ENCODE measurements around the gene PPP3R1.
"Not testable (repeated sequence)": the region's sequence is repeated elsewhere in the genome, so short reads cannot be mapped to it uniquely, and the experiment has no call there.

The PPP3R1 gene

DNA sequence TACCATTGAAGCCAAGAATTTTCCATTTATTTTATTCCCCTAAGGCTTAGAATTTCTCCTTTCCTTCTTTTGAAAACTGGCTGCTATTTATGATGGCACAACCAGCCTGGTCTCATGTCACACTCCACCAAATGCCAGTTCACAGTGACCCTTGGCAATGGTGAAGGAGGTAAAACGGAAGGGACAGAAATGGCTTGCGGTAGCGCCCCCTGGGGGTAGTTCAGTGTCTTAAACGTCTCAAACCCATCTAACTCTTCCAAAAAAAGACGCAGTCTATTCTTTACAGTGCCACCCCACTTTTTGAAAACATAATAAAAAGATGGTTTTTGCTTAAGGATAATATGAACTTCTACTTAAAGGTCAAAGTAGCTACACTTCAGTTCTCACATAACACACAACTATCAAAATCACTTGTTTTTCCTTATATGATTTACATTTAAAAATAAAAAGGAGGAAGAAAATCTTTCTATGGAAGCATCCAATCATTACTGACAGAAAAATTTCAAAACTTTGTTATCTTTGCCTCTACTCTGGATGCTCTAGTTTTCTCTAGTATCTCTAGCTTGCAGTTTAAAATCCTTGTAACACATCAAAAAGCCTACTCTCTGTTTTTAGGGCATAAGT lies 66.7 kb downstream of the PPP3R1 start:
- DNase-seq: peak; percentile 43

DNA sequence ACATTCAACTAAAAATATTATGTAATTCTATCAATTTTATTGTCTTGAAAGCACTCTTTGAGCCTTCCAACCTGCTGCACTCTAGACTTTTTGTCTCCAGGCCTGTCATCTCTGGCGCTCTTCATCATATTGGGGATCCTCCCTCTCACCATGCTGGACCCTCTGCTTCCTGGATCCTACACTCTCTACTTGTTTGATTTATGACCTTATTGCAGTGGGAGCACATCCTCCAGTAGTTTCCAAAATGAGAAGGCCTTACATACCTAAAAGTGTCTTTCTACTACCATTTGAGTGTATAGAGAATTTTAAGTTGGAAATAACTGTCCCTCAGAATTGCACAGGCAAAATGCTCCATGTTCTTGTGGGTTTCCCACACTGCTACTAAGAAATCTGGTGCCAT lies 69.4 kb downstream of the PPP3R1 start:
- no peak for DNase-seq

DNA sequence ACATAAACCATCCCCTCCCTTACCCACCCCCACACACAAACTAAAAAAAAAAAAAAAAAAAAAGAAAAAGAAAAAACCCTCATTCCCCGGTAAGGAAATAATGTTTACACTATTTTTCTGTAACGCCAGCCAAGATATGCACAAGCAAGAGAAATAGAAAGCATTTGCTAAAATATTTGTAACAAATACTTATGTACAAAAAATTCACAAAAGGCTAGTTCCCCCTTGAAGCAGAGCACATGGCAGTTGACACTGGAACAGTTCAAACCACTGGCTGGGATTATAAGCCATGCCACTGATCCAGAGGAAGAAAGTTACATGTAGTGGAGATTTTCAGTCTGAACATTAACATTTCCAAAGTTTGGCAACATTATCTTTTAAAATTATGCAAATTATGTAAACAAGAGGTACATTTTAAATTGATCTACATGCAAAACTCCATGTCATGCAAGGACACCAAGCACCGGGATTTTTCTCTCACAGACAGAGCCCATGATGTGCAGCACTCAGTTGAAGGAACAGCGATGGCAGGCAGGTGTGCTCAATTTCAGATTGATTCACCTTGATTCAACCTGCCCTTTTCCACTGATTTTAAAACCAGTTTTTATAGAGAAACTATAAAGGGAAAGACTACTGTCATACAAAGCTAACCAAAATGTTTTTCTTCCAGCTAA lies 73.2 kb downstream of the PPP3R1 start:
- DNase-seq: no peak

DNA sequence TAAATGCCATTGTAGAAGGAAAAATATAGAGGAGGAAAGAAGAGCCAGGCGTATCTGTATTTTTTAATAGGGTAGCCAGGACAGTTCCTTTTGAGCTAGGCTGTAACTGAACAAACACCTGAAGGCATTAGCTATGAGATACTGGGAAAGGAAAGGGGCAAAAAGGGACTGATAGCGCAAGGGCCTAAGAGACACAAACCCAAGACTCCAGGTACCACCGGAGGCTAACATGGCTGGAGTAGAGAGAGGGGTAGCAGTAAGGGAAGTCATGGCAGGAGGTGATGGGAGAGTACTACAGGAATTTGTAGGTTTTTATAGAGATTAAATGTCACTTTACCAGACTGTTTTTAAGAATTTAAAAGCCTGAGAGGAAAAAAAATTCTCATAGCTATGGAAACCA lies 73.9 kb downstream of the PPP3R1 start:
- no peak for DNase-seq

DNA sequence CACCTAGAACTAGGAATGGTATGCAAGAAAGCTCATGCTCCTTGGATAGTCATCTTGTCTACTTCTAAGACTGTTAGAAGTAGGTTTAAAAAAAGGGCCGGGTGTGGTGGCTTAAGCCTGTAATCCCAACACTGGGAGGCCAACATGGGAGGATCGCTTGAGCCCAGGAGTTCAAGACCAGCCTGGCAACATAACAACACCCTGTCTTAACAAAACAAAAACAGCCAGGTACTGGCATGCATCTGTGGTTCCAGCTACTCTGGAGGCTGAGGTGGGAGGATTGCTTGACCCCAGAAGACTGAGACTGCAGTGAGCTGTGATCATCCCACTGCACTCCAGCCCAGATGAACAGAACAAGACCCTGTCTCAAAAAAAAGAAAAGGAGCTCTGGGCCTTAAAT lies 74.8 kb downstream of the PPP3R1 start:
- no peak for DNase-seq

DNA sequence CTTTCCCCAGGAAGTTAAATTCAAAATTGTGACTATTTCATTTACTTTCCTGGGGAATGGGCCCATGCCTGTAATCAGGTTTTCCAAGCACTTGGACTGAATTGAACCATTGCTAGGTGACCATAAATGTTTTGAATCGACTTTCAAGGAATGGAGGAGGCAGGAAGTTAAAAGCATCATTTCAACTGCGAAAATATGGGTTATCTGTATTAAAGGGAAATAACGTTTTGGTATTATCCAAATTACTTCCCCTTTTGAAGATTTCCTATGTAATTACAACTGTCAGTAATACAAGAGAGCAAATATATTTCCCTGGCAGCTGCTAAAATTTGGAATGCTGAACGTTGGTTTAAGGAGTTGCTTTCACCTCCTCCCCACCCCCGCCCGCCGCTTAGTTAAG lies 75.7 kb downstream of the PPP3R1 start:
- no peak for DNase-seq

DNA sequence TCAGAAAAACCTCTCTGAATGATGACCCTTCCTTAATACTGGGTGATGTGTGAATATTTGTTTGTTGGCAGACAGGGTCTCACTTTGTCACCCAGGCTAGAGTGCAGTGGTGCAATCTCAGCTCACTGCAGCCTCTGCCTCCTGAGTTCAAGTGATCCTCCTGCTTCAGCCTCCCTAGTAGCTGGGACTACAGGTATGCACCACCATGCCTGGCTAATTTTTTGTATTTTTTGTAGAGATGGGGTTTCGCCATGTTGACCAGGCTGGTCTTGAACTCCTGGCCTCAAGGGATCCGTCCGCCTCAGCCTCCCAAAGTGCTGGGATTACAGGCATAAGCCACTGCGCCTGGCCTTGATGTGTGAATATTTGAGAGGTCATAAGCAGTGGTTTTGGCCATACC lies 77.1 kb downstream of the PPP3R1 start:
- DNase-seq: not testable (repeated sequence)

DNA sequence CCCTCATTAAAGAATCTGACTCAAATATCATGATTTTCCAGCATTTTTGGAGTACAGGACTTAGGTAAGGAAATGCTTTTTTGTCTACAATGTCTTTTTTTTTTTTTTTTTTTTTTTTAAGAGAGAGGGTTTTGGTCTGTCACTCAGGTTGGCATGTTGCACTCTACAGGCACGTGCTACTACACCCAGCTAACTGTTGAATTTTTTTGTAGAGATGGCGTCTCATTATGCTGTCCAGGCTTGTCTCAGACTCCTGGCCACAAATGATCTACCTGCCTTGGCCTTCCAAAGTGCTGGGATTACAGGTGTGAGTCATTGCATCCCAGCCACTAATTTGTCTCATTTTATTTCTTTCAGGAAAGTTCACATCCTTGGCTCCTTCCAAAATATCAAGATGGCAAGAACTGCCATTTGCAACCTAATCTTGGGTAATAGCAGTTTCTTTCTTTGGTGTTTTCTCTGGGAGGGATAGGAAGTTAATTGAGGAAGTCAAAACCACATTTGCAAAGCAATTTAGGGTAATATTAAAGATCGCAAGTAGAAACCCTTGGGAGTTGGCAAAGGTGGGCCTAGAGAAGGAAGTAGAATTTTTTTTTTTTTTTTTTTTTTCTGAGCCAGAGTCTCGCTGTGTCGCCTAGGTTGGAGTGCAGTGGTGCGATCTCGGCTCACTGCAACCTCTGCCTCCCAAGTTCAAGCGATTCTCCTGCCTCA lies 79.2 kb downstream of the PPP3R1 start:
- no peak for DNase-seq

DNA sequence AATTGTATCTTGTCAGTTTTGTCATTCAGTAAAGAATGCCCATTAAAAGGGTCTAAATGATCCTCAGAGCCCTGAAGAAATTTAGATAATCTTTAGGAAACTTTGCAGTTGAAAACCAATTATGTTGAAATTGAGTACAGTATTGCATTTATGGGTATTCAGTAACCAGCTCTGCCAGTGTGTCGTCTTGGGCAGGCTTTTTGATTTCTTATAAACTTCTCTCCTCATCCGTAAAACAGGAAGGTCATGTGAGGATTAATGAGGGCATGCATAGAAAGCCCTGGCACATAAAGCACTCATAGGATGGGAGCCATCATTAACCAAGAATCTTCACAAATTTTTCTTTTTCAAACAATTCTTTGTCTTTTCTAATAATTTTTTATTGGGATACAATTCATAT lies 79.8 kb downstream of the PPP3R1 start:
- DNase-seq: no peak

DNA sequence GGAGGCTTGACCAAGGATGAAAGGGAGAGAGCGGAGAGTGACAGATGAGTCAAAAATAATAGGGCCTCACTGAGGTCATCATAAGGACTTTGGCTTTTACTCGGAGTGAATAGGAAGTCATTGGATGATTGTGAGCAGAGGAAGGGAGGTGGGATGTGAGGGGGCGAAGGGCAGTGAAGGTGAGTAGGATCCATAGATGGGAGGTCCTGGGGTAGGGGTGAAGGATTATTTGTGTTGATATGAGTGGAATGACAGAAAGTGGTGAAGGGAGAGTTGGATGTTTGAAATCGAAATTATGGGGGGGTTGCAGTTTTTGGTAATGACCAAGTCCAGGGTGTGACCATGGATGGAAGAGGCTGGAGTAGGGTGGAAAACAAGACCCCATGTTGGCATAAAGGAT lies 80.6 kb downstream of the PPP3R1 start:
- DNase-seq: no peak

DNA sequence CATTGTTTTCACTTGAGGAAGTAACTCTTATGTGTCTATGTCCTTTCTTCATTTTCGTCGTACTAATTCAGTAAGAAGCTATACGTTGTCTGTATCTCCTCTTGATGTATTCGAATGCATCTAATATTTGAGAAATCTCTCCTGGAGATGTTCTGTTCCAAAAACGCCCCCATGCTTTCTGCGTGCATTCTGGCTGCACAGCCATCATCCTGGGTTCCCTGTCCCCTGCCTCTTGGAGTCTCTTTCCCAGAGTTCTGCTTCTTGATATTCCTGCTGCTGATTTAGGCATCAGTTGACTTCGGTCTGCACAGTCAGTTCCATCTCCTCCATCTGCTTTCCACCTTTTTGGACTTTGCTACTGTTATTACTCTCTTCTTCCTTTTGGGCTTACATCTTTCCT lies 81.2 kb downstream of the PPP3R1 start:
- no peak for DNase-seq

DNA sequence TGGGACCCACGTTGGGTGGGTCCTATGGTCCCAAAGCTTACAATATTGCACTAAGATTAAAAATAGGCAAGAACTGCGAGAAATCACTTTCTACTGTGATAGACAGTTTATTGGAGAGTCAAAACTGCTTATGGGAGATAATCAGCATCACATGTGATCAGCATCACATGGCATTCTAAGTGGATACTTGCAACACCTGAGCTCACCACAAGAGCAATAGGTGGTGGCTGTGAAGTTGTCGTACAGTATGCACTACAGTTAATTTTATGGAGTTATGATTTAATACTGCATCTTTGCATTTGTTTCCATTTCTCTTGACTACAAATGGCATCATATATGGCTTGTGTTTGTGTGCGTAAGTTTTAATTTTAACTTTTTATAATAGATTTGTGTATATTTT lies 83.0 kb downstream of the PPP3R1 start:
- no peak for DNase-seq

DNA sequence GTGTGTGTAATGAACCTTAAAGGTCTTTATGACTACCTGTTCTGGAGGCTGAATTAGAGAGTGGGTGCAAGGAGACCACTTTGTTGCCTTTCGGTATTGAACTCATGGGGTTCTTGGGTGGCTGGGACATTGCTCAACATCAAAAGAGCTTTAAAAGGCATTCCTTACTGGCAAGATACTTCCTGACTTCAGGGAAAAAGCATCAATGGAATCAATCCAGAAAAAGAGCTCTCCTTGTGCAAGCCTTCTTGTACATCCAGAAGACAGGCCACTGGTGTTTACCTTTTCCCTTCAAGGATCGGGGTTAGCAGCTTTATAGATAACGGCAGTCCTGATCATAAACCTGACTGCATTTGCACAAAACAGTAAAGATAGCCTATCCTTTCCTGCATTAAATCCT lies 85.1 kb downstream of the PPP3R1 start:
- DNase-seq: no peak

DNA sequence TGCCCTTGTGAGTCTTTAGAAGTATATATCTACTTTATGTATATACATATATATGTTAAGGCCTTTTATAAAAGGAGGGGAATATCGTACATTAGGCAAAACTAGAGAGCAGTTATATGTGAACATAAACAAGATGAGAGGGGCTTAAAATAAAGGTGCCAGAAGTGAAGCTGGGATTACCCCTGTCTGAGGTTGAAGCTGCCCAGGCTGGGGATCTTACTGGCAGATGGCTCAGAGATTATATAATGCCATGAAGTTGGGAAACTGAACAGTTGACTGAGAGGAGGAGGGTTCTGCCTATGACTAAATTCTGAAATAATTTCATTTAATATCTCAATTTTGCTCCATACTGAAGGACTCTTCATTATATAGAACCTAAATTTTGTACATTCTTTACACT lies 88.7 kb downstream of the PPP3R1 start:
- DNase-seq: no peak

DNA sequence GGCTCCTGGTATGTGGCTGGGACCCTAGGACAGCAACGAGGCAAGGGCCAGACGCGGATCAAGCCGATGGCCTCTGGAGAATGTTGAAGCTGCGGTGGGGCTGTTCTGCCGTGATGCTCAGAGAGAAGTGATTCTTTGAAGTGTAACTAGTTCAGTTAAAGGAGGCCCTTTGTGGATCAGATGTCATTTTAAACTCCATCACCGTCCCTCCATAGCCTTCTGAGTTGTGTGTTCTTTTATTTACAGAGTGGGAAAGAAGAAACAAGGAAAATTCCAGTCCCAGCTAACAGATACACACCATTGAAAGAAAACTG lies 94.2 kb downstream of the PPP3R1 start:
- DNase-seq: no peak

DNA sequence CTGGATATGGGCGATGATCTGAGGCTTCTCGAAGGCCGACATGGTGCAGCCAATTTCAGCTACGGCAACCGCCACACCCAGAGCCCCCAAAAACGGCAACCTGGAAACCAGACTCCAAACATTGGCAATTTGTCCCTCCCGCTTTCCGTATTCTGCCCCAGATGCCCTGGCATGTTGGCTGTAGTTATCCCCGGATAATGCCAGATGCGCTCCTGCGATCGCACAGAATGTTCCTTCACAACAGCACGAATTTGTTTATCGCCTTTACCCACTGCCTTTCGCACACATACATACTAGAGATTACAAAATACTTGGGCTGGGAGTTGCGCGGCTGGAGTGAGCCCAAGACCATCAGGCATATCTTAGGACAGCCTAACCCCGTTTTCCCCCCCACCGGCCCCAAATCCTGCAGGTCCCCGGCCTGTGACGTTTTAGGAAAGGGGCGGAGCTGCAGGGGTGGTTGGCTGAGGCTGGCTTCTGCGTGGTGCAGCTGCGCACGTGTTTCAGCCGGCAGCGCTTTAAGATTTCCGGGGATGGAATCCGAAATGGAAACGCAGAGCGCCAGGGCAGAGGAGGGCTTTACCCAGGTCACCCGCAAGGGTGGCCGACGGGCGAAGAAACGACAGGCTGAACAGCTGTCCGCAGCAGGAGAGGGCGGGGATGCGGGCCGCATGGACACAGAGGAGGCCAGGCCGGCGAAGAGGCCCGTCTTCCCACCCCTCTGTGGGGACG lies 94.8 kb downstream of the PPP3R1 start, which contains the start of gene PNO1:
PNO1 (plus strand) TSS at position 487 of the 732 bp plus-strand sequence; CDS start at position 534, 47 bp downstream.
- DNase-seq: peak; percentile 95

DNA sequence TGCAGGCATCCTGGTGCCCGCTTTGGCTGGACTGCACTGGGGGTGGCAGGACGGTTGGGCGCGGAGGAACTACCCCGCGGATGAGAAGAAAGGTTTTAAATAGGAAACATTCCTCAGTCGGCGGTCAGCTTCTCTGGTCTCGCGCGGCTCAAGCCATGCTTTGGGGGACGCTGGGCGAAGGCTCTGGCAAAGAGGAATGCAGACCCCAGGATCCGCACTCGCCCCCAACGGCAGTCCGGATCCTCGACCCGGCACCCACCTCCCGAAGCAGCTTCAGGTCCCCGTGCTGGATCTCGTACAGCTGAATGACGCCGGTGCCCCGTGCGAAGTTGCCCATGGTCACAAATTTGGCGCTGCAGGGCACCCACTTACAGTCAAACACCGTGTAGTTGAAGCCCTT lies 95.3 kb downstream of the PPP3R1 start:
- DNase-seq: no peak

DNA sequence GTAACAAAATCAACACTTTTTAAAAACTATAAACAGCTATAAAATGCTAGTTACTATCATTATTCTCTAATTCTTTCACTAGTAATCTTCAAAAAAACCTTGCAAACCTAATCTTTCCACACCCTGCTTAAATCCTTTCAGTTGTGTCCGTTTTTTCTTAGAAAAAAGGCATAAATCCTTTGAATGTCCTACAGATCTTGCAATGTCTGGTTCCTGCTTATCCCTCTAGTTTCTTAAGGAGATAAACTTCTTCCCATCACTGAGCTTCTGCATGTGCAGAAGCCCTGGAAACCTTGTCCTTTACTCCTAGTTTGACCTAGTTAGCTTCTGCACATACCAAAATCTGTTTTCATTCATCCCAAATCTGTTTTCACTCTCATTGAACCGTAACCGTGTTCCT lies 95.9 kb downstream of the PPP3R1 start:
- no peak for DNase-seq

DNA sequence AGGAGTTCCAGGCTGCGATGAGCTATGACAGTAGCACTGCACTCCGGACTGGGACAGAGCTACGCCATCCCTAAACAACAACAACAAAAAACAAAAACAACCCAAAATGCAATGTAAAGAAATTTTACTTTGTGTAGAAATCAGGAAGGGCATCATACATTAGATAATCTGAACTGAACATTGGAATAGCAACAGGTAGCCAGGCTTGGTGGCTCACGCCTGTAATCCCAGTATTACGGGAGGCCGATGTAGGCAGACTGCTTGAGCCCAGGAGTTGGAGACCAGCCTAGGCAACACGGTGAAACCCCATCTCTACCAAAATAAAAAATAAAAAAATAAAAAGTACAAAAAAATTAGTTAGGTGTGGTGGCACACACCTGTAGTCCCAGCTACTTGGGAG lies 96.7 kb downstream of the PPP3R1 start:
- DNase-seq: no peak

DNA sequence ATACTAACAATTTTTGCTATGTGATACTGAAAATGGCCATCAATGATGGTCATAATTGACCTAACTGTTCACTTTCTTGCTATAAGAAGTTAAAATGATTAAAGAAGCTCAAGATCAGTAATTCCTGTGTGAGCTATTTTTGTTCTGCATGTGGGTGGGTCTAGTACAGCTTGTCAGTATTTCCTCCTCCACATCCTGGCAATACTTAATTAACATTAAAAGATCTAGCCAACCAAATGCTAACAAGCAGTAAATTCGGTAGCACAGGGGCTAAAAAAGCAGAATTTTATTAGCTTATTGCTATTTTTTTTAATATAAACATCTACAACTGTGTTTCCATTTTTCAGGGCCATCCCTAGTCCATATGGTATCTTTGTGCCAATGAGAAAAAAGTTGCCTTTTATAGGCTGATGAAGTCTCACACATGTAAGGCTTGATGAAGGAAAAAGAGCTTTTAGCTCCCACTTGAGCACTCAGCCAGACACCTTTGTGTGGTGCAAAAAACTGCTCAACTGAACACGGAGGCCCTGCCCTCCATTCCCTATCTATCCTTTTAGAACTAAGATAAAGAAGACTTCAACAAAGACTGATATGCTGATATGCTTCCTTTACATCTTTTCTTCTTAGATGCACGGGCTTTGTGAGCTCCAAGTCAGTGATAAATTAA lies 99.5 kb downstream of the PPP3R1 start:
- no peak for DNase-seq

DNA sequence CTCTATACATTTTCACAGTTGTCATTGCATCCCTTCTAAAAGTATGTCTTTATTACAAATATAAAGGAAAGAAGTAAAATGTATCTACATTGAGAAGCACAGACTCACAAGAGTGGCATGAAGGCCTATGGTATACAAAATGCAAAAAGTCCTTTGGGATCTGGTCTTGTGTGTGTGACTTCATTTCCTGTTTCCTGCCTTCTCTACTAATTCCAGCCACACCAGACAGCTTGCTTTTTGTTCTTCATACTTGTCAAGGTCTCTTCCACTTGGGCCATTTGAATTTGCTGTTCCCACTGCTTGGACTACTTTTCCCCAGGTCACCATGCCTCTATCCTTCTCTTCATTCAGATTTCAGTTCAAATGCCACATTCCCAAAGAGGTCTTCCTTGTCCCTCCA lies 101.3 kb downstream of the PPP3R1 start:
- peak; percentile 3 for DNase-seq

DNA sequence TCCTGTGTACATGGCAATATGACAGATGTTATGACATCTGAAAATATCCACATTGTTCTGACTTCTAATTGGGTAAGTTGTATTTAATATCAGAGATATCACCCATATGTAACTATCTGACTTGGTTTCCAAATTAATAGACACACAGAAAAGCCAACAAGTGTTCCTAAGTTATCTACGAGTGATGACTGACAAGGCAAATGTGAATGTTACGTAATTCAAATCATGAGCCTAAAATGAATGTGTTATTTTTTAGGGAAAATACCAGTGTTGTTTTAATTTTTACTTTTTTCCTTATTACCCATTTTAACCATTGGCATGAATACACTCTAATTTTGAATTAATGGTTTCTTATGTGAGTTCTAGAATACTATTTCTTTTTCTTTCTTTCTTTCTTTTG lies 110.5 kb downstream of the PPP3R1 start:
- no peak for DNase-seq

Data from fibroblast of upper back skin (primary cell).